ENCODE measurements around the gene FRS3.

Gene FRS3

DNA sequence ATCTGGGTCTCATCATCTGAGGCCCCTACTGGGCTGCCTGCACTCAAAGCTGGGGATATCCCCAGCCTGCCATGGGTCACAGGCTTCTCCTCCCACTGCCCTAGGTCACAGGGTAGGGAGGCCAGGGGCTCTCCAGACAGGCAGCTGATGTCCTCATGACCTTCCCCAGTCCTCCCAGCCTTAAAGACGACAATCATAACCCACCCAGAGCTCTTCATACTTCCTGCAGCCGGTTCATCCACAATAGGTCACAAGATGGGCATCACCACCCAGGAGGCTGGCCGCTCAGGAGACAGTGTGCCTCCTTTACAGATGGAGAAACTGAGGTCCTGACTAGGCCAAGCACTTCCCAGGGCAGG lies 59.5 kb downstream of the FRS3 start:
- Mint-ChIP-seq H3K27ac (no peak overlapping the region), H3K36me3 (ENCODE audit: insufficient read depth) (peaks cover 10% of the 10 kb centered on the region), H3K27me3 (no peaks in the 10 kb centered on the region), H3K9me3 (no peaks in the 10 kb centered on the region), H3K4me3 (no peak overlapping the region), H3K4me1 (ENCODE audit: low read depth in 2 of 2) (peaks cover 42 to 45% of the 10 kb centered on the region in 2 donors)
- no peak for DNase-seq
- no peak for ATAC-seq (replicated peaks)
